GM19467 (cell line): ENCODE measurements around the gene LMO3.

ENCODE experiments used
- ATAC-seq: cut with Tn5 transposase; IDR thresholded peaks from one replicate; pipeline ENCODE4 v1.9.1; 2021; ENCODE audit warnings: mild to moderate bottlenecking, moderate library complexity; ENCODE audit not compliant: unreplicated experiment

LMO3 gene

DNA sequence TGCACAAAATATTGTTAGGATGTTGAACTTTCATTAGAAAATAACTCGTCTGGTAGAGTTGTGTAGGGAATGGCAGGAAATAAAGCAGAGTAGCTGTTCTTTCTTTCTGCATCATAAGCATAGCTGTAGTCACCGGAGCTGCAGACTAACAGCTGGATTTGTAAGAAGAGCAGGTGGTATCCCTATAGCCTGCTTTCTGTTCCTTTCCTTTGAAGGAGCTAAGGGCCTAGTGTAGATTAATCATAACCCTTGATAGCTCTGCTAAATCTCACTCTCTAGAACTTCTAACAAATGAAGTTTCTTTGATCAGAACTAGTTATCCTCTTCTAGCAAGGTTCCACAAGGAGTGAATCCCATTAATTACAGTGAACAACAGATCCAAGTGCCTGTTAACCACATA, 3.5 kb downstream of the LMO3 start:
- no peak for ATAC-seq

DNA sequence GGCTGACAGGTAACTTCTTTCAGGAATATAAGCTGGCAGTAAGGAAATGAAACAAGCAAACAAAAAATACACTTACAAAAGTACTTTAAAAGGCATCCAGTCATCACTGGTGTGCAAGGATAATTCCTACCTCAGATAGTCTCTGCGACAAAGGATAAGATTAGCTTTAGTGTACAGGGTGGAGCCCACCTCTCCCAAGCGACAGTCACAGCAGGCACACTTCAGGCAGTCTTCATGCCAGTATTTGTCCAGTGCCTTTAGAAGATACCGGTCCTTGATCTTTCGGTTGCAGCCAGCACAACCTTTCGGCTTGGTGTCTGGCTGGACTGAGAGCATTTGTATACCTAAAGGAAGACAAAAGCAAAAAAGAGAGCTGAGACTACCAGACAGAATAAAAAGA, 5.4 kb downstream of the LMO3 start:
- ATAC-seq = no peak

DNA sequence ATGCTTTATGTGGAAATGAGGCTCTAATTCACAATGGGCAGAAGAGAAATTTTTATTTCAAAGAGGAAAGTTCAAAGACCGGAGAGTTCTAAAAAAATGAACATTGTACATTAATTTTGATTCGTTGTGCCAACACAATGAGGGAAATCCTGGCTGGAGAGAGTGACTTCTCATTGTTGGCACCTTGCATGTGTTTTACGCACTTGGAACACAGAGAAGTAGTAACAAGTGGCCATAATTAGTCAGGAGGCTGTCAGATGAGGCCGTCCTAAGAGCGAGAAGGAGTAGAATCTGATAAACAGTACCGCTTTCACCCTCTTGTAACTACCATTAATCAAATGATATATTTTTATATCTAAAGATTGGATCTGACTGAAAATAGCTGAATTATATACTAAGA, 6.9 kb downstream of the LMO3 start:
- no peak for ATAC-seq

DNA sequence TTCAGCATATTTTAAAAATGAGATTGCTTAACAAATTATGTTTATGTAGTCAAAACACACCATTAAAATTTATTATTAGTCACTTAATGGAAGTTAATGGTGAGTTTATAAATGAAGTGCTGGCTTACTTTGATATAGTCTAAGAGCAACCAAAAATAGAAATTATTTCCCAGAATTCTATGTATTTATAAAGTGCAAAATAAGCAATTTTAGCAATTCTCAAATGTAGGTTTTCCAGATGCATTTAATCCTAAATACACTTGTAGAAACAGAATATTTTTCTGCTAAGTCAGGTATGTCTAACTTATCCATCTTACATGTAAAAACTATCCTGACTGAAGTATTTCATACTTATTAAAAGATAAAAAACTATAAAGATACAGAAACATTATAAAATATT, 11.2 kb downstream of the LMO3 start:
- ATAC-seq = no peak

DNA sequence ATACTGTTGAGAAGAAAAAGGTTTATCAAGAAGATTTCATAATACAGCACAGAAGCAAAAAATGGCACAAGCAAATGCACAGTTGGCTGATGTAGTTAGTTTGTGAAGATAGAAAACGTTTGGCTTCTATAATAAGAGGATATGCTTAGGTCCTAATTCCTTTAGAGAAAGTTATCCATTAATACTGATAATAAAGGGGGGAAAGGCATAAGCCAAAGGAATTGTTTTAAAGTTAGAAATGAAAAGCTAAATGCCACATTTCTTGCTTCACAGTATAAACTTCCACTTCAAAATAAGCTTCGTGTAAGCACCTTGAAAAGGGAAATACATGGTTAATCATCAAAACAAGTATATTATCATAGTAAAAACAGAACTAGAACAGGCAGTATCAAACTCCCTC, 12.4 kb downstream of the LMO3 start:
- no peak for ATAC-seq

DNA sequence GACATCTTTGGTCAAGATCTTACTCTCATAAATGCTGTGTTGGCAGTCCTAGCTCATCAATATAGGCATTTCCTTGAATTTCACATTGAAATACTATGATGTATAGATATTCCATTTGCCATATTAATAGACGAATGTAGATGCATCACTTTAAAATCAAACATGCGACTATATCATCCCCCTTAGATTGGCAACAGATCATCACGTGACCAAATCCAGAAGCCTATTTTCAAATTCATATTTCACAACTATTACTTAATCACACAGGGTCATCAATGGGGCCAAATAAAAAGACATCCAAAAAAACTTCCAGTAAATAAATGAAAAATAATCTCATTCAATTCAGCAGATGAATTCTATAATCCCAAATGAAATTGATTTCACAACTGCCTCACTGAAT, 15.3 kb downstream of the LMO3 start:
- no peak for ATAC-seq

- no peak for ATAC-seq
Measured at GRCh38 chr12:16588812-16589211, 17.1 kb downstream of the LMO3 start.

DNA sequence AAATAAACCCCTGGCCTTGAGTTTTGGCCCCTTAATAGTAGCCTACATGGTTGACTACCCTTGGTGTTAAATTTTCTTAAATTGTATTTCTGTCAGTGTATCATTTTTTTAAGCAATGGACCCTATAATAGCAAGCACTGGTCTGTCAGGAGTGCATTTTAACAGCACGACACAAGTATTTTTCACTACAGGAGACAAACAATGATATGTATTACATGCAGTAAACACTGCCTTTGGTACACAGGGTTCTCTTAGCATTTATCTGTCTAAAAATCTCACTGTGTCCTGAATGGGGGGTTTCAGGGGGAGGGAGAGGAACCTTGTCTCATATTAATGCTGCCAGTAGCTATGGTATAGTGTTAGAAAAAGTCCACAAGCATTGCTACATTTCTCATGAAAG, 18.4 kb downstream of the LMO3 start:
- ATAC-seq = no peak

DNA sequence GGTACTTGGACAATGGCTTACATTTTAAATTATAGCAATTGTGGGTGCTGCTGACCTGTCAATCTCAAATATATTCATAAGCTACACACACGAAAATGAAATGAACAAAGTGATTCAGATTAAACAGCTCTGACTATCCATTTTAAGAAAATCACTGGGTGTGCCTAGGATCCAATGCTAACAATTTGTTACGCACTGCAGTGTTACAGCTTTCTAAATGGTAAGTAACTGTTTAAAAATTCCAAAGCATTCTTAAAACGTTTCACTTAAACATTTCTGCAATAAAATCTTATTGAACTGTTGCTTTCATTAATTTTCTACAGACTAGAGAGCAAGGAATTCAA, 18.9 kb downstream of the LMO3 start:
- no peak for ATAC-seq

- no peak for ATAC-seq
Measured at GRCh38 chr12:16586350-16587109, 19.4 kb downstream of the LMO3 start.

- ATAC-seq = no peak
Measured at GRCh38 chr12:16585781-16586180, 20.2 kb downstream of the LMO3 start.

GRCh38 chr12:16583969-16584745, 21.8 kb downstream of the LMO3 start:
- no peak for ATAC-seq

DNA sequence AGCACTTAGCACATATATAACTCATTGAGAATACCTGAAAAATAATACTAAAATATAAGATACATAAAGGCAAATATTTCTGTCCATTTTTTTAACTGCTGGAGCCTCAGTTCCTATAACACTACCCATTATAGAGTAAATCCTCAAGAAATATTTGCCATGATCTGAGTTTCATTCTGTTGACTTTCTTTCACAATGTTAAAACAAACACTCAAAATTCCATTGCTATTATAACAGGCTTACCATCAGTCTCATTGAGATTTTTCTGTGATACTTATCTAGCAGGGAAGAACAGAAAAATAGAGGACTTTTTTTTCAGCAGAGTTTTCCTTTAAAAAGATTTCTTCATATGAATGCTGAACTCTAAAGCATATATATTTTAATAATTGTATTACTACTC, 24.5 kb downstream of the LMO3 start:
- no peak for ATAC-seq

GRCh38 chr12:16579041-16579440, 26.9 kb downstream of the LMO3 start:
- ATAC-seq = no peak

- ATAC-seq = no peak
Measured at GRCh38 chr12:16573398-16574077, 32.4 kb downstream of the LMO3 start.

GRCh38 chr12:16568873-16569272, 37.1 kb downstream of the LMO3 start:
- ATAC-seq = no peak

- no peak for ATAC-seq
Measured at GRCh38 chr12:16564675-16565074, 41.3 kb downstream of the LMO3 start.

- no peak for ATAC-seq
Measured at GRCh38 chr12:16563504-16563903, 42.5 kb downstream of the LMO3 start.

- no peak for ATAC-seq
Measured at GRCh38 chr12:16562921-16563320, 43.0 kb downstream of the LMO3 start.

GRCh38 chr12:16562435-16562834, 43.5 kb downstream of the LMO3 start:
- ATAC-seq = no peak

- ATAC-seq = no peak
Measured at GRCh38 chr12:16560273-16560672, 45.7 kb downstream of the LMO3 start.

DNA sequence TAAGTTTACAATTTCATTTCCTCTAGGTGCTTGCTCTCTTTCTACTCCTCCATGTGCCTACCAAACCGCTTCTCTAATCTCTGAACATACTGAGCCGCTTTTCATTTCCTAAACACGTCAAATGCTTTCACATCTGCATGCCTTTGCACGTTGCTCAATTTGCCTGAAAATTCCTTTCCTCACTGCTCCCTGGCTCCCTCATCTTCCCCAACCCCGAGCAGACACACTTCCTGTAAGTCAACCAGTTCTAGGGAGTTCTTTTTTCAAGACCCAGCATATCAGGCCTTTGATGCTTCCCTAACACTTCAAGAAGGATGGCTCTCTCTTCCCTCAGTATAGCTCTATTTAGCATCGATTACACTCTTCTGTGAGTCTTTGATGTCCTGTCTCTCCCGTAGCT, 50.3 kb downstream of the LMO3 start:
- no peak for ATAC-seq
